Stimulated activated naive CD8-positive, alpha-beta T cell treated with anti-CD3 and anti-CD28 coated beads, Interleukin-15, amount 100 ng/mL, for 72 hours (primary cell): ENCODE data around the gene CLPTM1L.
"Not testable (repeated sequence)": the region's sequence is repeated elsewhere in the genome, so short reads cannot be mapped to it uniquely, and the experiment has no call there.

Source experiments
- ATAC-seq: fragments of 150-1000 bp; cut with Tn5 transposase; 2 replicates; pipeline ENCODE4 v1.10.0; 2021; ENCODE audit warnings: mild to moderate bottlenecking, moderate library complexity
- DNase-seq, 2 donors: peaks; one replicate each; pipeline ENCODE4 v3.0.0; 2021 to 2022
- H3K27ac Mint-ChIP-seq, 2 donors: one replicate each; pipeline ENCODE4 v1.8.0; 2022; ENCODE audit warnings: mild to moderate bottlenecking in 2 of 2, mixed read lengths in 2 of 2, moderate library complexity in 2 of 2
- H3K27me3 Mint-ChIP-seq: one replicate; pipeline ENCODE4 v1.8.0; 2022; ENCODE audit warnings: mixed read lengths
- H3K4me1 Mint-ChIP-seq: one replicate; pipeline ENCODE4 v1.8.0; 2022; ENCODE audit warnings: mild to moderate bottlenecking, mixed read lengths
- H3K4me3 Mint-ChIP-seq, 2 donors: one replicate each; pipeline ENCODE4 v1.8.0; 2022; ENCODE audit warnings: mild to moderate bottlenecking in 2 of 2, mixed read lengths in 2 of 2, moderate library complexity in 1 of 2
- H3K9me3 Mint-ChIP-seq, 2 donors: one replicate each; pipeline ENCODE4 v1.8.0; 2022; ENCODE audit warnings: mixed read lengths in 2 of 2

CLPTM1L gene

GRCh38 chr5:1280177-1281037, 64.5 kb downstream of the CLPTM1L start:
- Mint-ChIP-seq H3K4me1 (no peaks in the 10 kb centered on the region), H3K27me3 (no peaks in the 10 kb centered on the region), H3K4me3 (no peak overlapping the region), H3K27ac (no peak overlapping the region), H3K9me3 (no peaks in the 10 kb centered on the region)
- DNase-seq (no peak), ATAC-seq (no peak)

GRCh38 chr5:1279443-1280151, 65.3 kb downstream of the CLPTM1L start:
- Mint-ChIP-seq H3K9me3 (no peaks in the 10 kb centered on the region), H3K27me3 (no peaks in the 10 kb centered on the region)
- ATAC-seq, result peak; percentile 25

GRCh38 chr5:1278656-1279442, 66.0 kb downstream of the CLPTM1L start:
- H3K4me1 Mint-ChIP-seq, result peaks cover 3% of the 10 kb centered on the region
- H3K27me3 Mint-ChIP-seq, result no peaks in the 10 kb centered on the region
- no peaks in the 10 kb centered on the region for H3K9me3 Mint-ChIP-seq
- DNase-seq (no peak), ATAC-seq (peak; percentile 43)
- no peak overlapping the region for H3K4me3 Mint-ChIP-seq
- H3K27ac Mint-ChIP-seq, result no peak overlapping the region

More at GRCh38 chr5:1279443-1280151, 65.3 kb downstream of the CLPTM1L start:
- Mint-ChIP-seq H3K27ac (no peak overlapping the region), H3K4me3 (no peak overlapping the region), H3K4me1 (no peaks in the 10 kb centered on the region)
- no peak for DNase-seq

- Mint-ChIP-seq H3K27ac (no peak overlapping the region), H3K9me3 (no peaks in the 10 kb centered on the region), H3K4me3 (no peak overlapping the region), H3K4me1 (peaks cover 6% of the 10 kb centered on the region), H3K27me3 (no peaks in the 10 kb centered on the region)
- no peak for ATAC-seq
- no peak for DNase-seq
These were observed 66.7 kb downstream of the CLPTM1L start for GRCh38 chr5:1278216-1278615.

GRCh38 chr5:1277781-1278180, 67.1 kb downstream of the CLPTM1L start:
- H3K4me1 Mint-ChIP-seq, result peaks cover 6% of the 10 kb centered on the region
- H3K9me3 Mint-ChIP-seq, result no peaks in the 10 kb centered on the region
- H3K27me3 Mint-ChIP-seq, result no peaks in the 10 kb centered on the region
- ATAC-seq (no peak), DNase-seq (no peak)
- H3K27ac Mint-ChIP-seq, result no peak overlapping the region
- H3K4me3 Mint-ChIP-seq, result no peak overlapping the region

- DNase-seq (no peak), ATAC-seq (no peak)
- H3K27me3 Mint-ChIP-seq, result no peaks in the 10 kb centered on the region
- H3K9me3 Mint-ChIP-seq, result no peaks in the 10 kb centered on the region
- no peak overlapping the region for H3K4me3 Mint-ChIP-seq
- no peak overlapping the region for H3K27ac Mint-ChIP-seq
- H3K4me1 Mint-ChIP-seq, result peaks cover 6% of the 10 kb centered on the region
These were observed 67.6 kb downstream of the CLPTM1L start for GRCh38 chr5:1277331-1277730.

GRCh38 chr5:1276930-1277329, 68.0 kb downstream of the CLPTM1L start:
- Mint-ChIP-seq H3K4me1 (peaks cover 6% of the 10 kb centered on the region), H3K27ac (no peak overlapping the region), H3K27me3 (no peaks in the 10 kb centered on the region), H3K4me3 (no peak overlapping the region), H3K9me3 (no peaks in the 10 kb centered on the region)
- ATAC-seq (no peak), DNase-seq (no peak)

GRCh38 chr5:1275397-1276391, 69.2 kb downstream of the CLPTM1L start:
- not testable (repeated sequence) for H3K9me3 Mint-ChIP-seq, H3K27me3 Mint-ChIP-seq, H3K4me1 Mint-ChIP-seq, H3K4me3 Mint-ChIP-seq, DNase-seq, ATAC-seq, H3K27ac Mint-ChIP-seq

GRCh38 chr5:1274471-1274870, 70.4 kb downstream of the CLPTM1L start:
- Mint-ChIP-seq H3K27me3 (peaks cover 8% of the 10 kb centered on the region), H3K4me3 (no peak overlapping the region), H3K27ac (no peak overlapping the region), H3K9me3 (no peaks in the 10 kb centered on the region), H3K4me1 (peaks cover 6% of the 10 kb centered on the region)
- DNase-seq, result no peak
- ATAC-seq, result no peak

GRCh38 chr5:1273745-1274144, 71.2 kb downstream of the CLPTM1L start:
- Mint-ChIP-seq H3K4me1 (peaks cover 13% of the 10 kb centered on the region), H3K9me3 (no peaks in the 10 kb centered on the region), H3K4me3 (no peak overlapping the region), H3K27ac (no peak overlapping the region), H3K27me3 (peaks cover 8% of the 10 kb centered on the region)
- no peak for ATAC-seq
- DNase-seq, result no peak

GRCh38 chr5:1272201-1272600, 72.7 kb downstream of the CLPTM1L start:
- Mint-ChIP-seq H3K9me3 (no peaks in the 10 kb centered on the region), H3K27me3 (peaks cover 8% of the 10 kb centered on the region), H3K27ac (no peak overlapping the region), H3K4me1 (peaks cover 21% of the 10 kb centered on the region), H3K4me3 (no peak overlapping the region)
- ATAC-seq, result no peak
- DNase-seq, result no peak

GRCh38 chr5:1270933-1271914, 73.7 kb downstream of the CLPTM1L start:
- ATAC-seq (no peak), DNase-seq (no peak)
- H3K4me1 Mint-ChIP-seq, result peaks cover 21% of the 10 kb centered on the region
- no peak overlapping the region for H3K4me3 Mint-ChIP-seq
- no peaks in the 10 kb centered on the region for H3K9me3 Mint-ChIP-seq
- H3K27ac Mint-ChIP-seq, result no peak overlapping the region
- peaks cover 15% of the 10 kb centered on the region for H3K27me3 Mint-ChIP-seq

GRCh38 chr5:1270426-1270825, 74.5 kb downstream of the CLPTM1L start:
- Mint-ChIP-seq H3K9me3 (no peaks in the 10 kb centered on the region), H3K4me1 (peaks cover 21% of the 10 kb centered on the region), H3K27ac (no peak overlapping the region), H3K27me3 (peaks cover 23% of the 10 kb centered on the region), H3K4me3 (no peak overlapping the region)
- ATAC-seq (no peak), DNase-seq (no peak)

- ATAC-seq (peak; percentile 99), DNase-seq (peak; percentile 63 to 78)
- H3K9me3 Mint-ChIP-seq, result no peaks in the 10 kb centered on the region
- H3K27me3 Mint-ChIP-seq, result peaks cover 29% of the 10 kb centered on the region
- H3K4me1 Mint-ChIP-seq, result peaks cover 16% of the 10 kb centered on the region
- H3K4me3 Mint-ChIP-seq, result no peak overlapping the region
- no peak overlapping the region for H3K27ac Mint-ChIP-seq
These were observed 76.2 kb downstream of the CLPTM1L start for GRCh38 chr5:1268666-1269065.
